Measurements from ENCODE around the gene BLM.

DNA sequence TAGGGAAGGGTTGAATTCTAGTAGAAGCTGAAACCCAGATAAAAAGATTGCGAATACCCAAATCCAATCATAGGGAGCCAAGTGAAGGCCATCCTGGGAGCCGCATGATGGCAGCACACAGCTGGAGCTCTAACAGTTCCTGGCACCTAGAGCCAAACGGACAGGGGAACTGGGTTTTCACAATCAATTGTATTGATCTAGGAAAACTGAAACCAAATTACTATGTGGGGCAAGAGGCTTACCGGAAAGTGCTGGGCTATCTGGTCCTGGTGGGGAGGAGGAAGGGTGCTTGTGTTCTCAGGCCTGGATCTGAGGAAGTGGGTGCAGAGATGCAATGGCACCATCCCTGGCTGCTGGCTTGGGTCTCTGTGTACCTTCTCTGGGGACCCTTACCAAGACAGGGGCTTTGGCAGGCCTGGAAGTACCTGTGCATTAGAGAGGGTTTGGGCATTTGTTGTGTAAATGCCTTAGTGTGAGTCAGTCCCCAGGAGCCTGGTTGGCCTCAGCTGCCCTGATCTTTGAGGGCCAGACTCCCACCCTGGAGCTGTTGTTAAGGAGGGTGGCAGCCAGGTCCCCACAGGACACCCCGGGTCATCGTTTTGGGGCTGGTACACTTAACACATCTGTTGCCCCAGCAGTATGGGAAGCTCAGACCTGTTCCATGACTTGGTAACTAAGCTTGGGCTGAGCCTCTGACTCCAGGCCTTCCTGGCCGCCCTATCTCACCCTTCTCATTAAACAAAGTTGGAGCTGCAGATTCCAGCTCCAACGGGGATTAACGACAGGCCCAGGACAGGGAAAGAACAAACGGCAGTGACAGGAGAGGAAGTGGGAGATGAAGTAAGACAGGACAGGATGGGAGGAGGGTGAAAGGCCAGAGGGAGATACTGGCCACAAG lies 142.3 kb downstream of the BLM start:
- TF ChIP-seq CHD2 (IDR thresholded peaks at IDR 0.05; ENCODE audit: low read length) = no peak
- TF ChIP-seq, protein P1, sequence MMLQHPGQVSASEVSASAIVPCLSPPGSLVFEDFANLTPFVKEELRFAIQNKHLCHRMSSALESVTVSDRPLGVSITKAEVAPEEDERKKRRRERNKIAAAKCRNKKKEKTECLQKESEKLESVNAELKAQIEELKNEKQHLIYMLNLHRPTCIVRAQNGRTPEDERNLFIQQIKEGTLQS (IDR thresholded peaks at IDR 0.05; ENCODE audit: insufficient read depth, low read depth, low read length) = no peak

Data from H1 (cell line).